ENCODE results near the gene NCAM2.

DNA sequence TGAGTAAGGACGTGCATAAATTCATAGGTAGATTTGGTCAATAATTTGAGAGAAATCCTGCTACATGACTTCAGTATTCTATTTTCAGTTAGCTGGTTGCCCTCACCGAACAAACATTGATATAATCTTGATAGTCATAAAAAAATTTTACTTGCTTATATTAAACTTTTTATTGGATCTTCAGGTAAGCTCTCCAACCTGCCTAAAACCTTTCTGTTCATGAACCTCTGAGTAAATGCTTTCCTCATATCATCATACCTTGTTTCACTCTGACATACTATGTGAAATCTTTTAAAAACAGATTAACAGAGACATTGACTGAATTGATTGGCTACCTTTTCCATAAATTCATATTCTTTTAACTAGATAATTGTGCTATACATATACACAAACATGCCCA lies 299.0 kb downstream of the NCAM2 start:
- TF ChIP-seq, protein P1, sequence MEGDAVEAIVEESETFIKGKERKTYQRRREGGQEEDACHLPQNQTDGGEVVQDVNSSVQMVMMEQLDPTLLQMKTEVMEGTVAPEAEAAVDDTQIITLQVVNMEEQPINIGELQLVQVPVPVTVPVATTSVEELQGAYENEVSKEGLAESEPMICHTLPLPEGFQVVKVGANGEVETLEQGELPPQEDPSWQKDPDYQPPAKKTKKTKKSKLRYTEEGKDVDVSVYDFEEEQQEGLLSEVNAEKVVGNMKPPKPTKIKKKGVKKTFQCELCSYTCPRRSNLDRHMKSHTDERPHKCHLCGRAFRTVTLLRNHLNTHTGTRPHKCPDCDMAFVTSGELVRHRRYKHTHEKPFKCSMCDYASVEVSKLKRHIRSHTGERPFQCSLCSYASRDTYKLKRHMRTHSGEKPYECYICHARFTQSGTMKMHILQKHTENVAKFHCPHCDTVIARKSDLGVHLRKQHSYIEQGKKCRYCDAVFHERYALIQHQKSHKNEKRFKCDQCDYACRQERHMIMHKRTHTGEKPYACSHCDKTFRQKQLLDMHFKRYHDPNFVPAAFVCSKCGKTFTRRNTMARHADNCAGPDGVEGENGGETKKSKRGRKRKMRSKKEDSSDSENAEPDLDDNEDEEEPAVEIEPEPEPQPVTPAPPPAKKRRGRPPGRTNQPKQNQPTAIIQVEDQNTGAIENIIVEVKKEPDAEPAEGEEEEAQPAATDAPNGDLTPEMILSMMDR (IDR thresholded peaks at IDR 0.05): no peak
- TF ChIP-seq EZH2 (IDR thresholded peaks at IDR 0.05): no peak

Measured in neural progenitor cell (in vitro differentiated cells).